ENCODE data around the gene HBB. TPM values are rescaled to one million over a fixed set of nuclear protein-coding genes. Genes with fewer than 3 reads are reported as not detected.

HBB gene
- total RNA-seq, 1 donor from 2014 or later = 1,146 TPM

DNA sequence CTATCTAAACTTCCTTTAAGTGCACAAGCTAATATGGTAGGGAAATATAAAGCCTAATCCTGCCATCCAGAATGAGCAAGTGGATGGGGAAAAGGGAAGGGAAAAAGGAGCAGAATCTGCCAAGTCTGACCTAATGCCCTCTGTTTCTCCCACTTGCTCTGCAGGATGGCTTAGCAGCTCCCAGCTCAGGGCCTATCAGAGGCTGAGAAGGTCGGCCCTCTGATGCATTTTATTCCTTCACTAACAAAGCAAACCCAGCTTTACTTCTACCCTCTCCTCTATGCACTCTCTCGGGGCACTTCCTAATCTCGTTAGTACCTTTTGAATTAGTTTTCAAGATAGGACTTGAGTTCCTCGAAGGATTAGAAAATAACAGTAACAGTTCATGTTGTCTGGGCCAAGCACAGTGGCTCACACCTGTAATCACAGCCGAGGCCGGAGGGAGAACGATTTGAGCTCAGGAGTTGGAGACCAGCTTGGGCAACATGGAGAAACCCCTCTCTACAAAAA lies 16.4 kb downstream of the HBB start:
- DNase-seq (ENCODE audit: low spot score in 2 of 2) = no peak
- no peak for TF ChIP-seq CTCF (IDR thresholded peaks at IDR 0.05)
- Histone ChIP-seq H3K27ac (no peak overlapping the region), H3K36me3 (no peaks in the 10 kb centered on the region), H3K9me3 (no peaks in the 10 kb centered on the region), H3K4me1 (no peaks in the 10 kb centered on the region), H3K27me3 (no peaks in the 10 kb centered on the region), H3K4me3 (no peak overlapping the region)
- intact Hi-C loops (cut with DNase I) = no loop called here

DNA sequence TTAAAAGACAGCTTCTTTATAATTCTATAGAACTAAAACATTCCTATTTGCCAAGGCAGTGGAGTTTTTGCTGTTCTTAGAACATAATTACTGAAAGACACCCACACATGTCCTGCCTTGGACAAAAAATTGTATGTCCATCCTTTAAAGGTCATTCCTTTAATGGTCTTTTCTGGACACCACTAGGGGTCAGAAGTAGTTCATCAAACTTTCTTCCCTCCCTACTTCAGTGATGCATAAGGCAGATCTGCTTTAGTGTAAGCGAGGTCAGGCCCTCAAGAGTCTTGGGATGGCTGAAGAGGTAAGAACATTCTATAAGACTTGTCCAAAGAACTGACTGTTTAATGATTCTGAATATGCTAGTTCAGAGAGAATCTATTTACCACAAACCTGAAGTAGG lies 22.1 kb downstream of the HBB start:
- peak in 1 of 3 experiments; percentile 40 for TF ChIP-seq CTCF (IDR thresholded peaks at IDR 0.05)
- H3K27me3 ChIP-seq = no peaks in the 10 kb centered on the region
- no peaks in the 10 kb centered on the region for H3K36me3 ChIP-seq
- no peak overlapping the region for H3K27ac ChIP-seq
- no peak for DNase-seq (ENCODE audit: low spot score in 2 of 2)
- no peaks in the 10 kb centered on the region for H3K4me1 ChIP-seq
- intact Hi-C loops (cut with DNase I) = no loop called here
- H3K9me3 ChIP-seq = no peaks in the 10 kb centered on the region
- H3K4me3 ChIP-seq = no peak overlapping the region

DNA sequence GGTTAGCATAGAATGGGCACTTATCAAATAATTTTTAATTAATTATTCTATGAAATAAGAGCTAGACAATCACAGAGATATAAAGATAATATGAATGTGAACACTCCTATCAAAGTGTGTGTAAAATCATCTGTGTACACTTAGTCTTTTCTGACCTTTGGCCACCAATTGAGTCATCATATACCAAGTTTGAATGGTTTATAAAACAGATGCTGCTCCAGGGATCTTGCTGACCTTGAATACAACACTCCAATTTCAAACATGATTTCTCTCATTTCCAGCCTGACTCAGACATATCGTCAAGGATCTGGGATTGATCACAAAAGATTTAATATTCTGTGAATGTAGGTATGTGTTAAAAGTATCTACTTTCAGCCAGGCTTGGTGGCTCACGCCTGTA lies 23.5 kb downstream of the HBB start:
- intact Hi-C loops (cut with DNase I) = no loop called here
- H3K36me3 ChIP-seq = no peaks in the 10 kb centered on the region
- H3K27me3 ChIP-seq = no peaks in the 10 kb centered on the region

GRCh38 chr11:5200582-5200981 lies 26.3 kb downstream of the HBB start, which contains the start of gene OR51V1:
OR51V1 (minus strand) TSS chr11:5200682; CDS start chr11:5200682, 0 bp downstream.
- Histone ChIP-seq H3K27me3 (no peaks in the 10 kb centered on the region), H3K4me1 (no peaks in the 10 kb centered on the region), H3K27ac (no peak within 1 kb of the TSS), H3K36me3 (no peaks in the 10 kb centered on the region), H3K9me3 (no peaks in the 10 kb centered on the region), H3K4me3 (no peak within 1 kb of the TSS)
- intact Hi-C loops (cut with DNase I) = no loop called here
- DNase-seq (ENCODE audit: low spot score in 2 of 2) = no peak
- no peak for TF ChIP-seq CTCF (IDR thresholded peaks at IDR 0.05)

More for the DNA sequence above, 23.5 kb downstream of the HBB start:
- Histone ChIP-seq H3K4me3 (no peak overlapping the region), H3K27ac (no peak overlapping the region), H3K9me3 (no peaks in the 10 kb centered on the region), H3K4me1 (no peaks in the 10 kb centered on the region)
- no peak for TF ChIP-seq CTCF (IDR thresholded peaks at IDR 0.05)
- no peak for DNase-seq (ENCODE audit: low spot score in 2 of 2)

DNA sequence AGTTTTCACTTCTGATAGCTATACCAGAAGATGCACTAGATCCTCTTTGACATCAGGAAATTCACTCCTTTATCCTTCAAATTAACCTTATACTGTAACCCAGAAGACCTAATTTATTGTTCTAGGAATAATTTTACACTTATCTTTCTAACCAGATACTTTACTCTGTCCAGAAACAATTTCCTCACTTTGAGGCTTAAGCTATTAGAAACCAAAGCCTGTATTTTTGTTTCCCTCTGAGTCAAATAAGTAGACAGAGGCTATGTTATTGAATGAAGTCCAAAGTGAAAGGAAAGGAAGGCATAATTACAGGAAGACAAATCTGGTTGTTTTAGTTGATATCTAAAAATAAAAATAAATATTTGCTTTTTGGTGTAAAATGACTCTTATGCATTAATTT lies 28.6 kb downstream of the HBB start:
- H3K4me3 ChIP-seq = no peak overlapping the region
- H3K9me3 ChIP-seq = no peaks in the 10 kb centered on the region
- H3K27ac ChIP-seq = no peak overlapping the region
- no peak for TF ChIP-seq CTCF (IDR thresholded peaks at IDR 0.05)
- no peaks in the 10 kb centered on the region for H3K27me3 ChIP-seq
- H3K4me1 ChIP-seq = no peaks in the 10 kb centered on the region
- intact Hi-C loops (cut with DNase I) = no loop called here
- H3K36me3 ChIP-seq = no peaks in the 10 kb centered on the region
- DNase-seq (ENCODE audit: low spot score in 2 of 2) = no peak

- Histone ChIP-seq H3K27me3 (no peaks in the 10 kb centered on the region), H3K36me3 (no peaks in the 10 kb centered on the region), H3K27ac (no peak overlapping the region), H3K4me3 (no peak overlapping the region), H3K9me3 (no peaks in the 10 kb centered on the region), H3K4me1 (no peaks in the 10 kb centered on the region)
- no peak for TF ChIP-seq CTCF (IDR thresholded peaks at IDR 0.05)
- intact Hi-C loops (cut with DNase I) = no loop called here
- DNase-seq (ENCODE audit: low spot score in 2 of 2) = no peak
Observed at GRCh38 chr11:5197536-5197935, 29.3 kb downstream of the HBB start.

Measured in ascending aorta (tissue), 2 donors.